Measurements from ENCODE around the gene KLF16.

The KLF16 gene

DNA sequence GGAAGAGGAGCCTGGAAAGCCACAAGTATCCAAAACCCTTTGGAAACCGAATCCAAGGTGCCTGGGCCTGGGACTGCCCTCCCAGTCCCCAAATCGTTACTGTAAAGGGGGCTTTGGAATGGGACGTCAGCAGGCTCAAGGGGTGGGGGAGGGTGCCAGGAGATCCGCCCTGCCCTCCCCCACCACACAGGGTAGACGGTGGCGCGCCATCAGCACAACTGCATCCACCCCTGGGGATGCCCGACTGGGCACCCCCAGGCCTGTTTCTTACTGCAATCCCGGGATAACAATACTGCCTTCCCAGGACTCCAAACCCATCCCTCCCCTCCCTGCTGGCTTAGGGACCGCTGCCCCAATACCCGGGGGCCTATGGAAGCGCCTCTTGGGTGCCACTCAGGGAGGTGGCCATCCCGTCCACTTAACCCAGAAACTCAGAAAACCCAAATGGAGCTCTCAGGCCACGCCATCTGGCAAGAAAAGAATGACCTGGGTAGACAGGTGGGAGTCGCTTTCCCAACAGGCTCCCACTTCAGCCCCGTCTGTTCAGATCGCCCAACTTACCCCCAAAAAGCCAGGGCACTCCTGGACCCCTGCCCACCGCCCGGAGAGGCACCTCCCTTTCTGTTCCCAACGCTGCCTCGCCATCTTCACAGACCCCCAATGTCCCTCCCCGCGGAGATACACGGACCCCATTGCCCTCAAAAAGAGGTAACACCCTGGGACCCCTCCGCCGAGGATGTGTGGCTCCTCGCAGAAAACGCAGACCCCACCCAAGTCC lies 2.4 kb downstream of the KLF16 start:
- no peak for ATAC-seq
- TF ChIP-seq ZFP30 (CRISPR knock-in tag; IDR thresholded peaks at IDR 0.05) (no peak), RARB (CRISPR knock-in tag; IDR thresholded peaks at IDR 0.05) (no peak), BACH2 (CRISPR knock-in tag; IDR thresholded peaks at IDR 0.05; ENCODE audit: borderline replicate concordance) (no peak), OSR1 (CRISPR knock-in tag; IDR thresholded peaks at IDR 0.05) (no peak), ARNTL (CRISPR knock-in tag; IDR thresholded peaks at IDR 0.05; ENCODE audit: borderline replicate concordance, low read depth) (no peak), CSDC2 (CRISPR knock-in tag; IDR thresholded peaks at IDR 0.05) (no peak), ZNF8 (CRISPR knock-in tag; IDR thresholded peaks at IDR 0.05) (no peak), ISL1 (CRISPR knock-in tag; IDR thresholded peaks at IDR 0.05) (no peak)
- TF ChIP-seq, protein P1, sequence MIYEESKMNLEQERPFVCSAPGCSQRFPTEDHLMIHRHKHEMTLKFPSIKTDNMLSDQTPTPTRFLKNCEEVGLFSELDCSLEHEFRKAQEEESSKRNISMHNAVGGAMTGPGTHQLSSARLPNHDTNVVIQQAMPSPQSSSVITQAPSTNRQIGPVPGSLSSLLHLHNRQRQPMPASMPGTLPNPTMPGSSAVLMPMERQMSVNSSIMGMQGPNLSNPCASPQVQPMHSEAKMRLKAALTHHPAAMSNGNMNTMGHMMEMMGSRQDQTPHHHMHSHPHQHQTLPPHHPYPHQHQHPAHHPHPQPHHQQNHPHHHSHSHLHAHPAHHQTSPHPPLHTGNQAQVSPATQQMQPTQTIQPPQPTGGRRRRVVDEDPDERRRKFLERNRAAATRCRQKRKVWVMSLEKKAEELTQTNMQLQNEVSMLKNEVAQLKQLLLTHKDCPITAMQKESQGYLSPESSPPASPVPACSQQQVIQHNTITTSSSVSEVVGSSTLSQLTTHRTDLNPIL (CRISPR knock-in tag; IDR thresholded peaks at IDR 0.05; ENCODE audit: low read depth), result no peak

DNA sequence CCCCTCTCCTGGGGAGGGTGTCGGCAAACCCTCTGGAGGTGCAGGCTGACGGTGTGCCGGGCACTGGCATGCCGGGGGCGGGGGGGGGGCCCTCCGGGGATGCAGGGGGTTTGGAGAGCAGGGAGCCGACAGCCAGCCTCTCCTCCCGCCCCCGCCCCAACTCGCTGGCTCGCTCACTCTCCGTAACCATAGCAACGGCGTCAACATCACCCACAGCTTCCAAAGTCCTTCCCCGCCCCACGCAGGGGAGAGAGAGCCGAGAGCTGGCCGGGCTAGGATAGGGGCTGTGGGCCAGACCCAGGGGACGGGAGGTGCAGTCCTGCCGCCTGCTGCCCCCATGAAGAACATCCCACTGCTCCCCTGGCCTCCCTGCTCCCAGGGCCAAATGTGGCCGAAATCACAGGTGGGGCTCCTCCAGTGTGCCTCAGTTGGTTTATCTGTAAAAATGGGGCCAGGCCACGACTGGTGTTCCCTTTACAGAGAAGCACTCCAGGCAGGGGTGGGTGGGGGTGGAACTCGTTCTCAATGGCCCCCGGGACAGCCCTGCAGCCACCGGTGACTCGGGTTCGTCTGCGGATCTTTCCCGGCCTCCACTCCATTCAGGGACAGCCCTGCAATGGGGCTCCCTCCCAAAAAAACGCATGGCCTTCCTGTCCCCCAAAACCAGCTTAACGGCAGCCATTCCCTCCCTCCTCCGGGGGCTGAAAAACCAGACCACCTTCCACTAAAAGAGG lies 3.2 kb downstream of the KLF16 start:
- ATAC-seq, result no peak
- TF ChIP-seq ISL1 (CRISPR knock-in tag; IDR thresholded peaks at IDR 0.05) (no peak), ARNTL (CRISPR knock-in tag; IDR thresholded peaks at IDR 0.05; ENCODE audit: borderline replicate concordance, low read depth) (no peak), ZFP30 (CRISPR knock-in tag; IDR thresholded peaks at IDR 0.05) (no peak), TOX (CRISPR knock-in tag; IDR thresholded peaks at IDR 0.05; ENCODE audit: borderline replicate concordance) (no peak), ZFP3 (CRISPR knock-in tag; IDR thresholded peaks at IDR 0.05) (no peak), SNAI2 (CRISPR knock-in tag; IDR thresholded peaks at IDR 0.05) (no peak)
- TF ChIP-seq, protein P2, sequence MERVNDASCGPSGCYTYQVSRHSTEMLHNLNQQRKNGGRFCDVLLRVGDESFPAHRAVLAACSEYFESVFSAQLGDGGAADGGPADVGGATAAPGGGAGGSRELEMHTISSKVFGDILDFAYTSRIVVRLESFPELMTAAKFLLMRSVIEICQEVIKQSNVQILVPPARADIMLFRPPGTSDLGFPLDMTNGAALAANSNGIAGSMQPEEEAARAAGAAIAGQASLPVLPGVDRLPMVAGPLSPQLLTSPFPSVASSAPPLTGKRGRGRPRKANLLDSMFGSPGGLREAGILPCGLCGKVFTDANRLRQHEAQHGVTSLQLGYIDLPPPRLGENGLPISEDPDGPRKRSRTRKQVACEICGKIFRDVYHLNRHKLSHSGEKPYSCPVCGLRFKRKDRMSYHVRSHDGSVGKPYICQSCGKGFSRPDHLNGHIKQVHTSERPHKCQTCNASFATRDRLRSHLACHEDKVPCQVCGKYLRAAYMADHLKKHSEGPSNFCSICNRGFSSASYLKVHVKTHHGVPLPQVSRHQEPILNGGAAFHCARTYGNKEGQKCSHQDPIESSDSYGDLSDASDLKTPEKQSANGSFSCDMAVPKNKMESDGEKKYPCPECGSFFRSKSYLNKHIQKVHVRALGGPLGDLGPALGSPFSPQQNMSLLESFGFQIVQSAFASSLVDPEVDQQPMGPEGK (CRISPR knock-in tag; IDR thresholded peaks at IDR 0.05; ENCODE audit: borderline replicate concordance), result no peak

DNA sequence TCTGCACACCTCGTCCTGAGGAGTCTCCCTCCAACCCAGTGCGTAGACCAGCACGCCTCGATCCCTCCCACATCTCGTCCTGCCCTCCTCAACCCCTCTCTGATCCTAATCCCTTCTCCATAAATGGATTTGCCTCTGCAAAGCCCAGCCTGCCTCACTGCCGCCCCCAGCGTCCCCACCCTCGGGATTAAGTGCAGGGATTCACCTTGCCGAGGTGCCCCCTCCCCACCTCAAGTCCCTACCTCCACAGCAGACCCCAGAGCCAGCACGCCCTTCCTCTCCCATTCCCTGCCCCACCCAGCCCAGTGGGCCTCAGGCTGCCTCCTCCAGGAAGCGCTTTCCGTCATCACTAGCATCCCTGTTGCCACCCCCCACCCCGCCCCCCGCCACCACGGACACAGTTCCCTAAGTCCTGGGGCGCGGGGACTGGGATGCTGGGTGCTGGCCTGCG lies 4.0 kb downstream of the KLF16 start:
- no peak for ATAC-seq
- TF ChIP-seq OSR1 (CRISPR knock-in tag; IDR thresholded peaks at IDR 0.05) (no peak), ZNF565 (CRISPR knock-in tag; conservative IDR thresholded peaks at IDR 0.05; ENCODE audit: low read depth) (no peak), ESRRG (CRISPR knock-in tag; IDR thresholded peaks at IDR 0.05) (no peak), TOX (CRISPR knock-in tag; IDR thresholded peaks at IDR 0.05; ENCODE audit: borderline replicate concordance) (no peak), ZNF8 (CRISPR knock-in tag; IDR thresholded peaks at IDR 0.05) (no peak), RARB (CRISPR knock-in tag; IDR thresholded peaks at IDR 0.05) (no peak), ZC3H10 (CRISPR knock-in tag; IDR thresholded peaks at IDR 0.05) (no peak), TCF4 (CRISPR knock-in tag; IDR thresholded peaks at IDR 0.05; ENCODE audit: borderline replicate concordance) (no peak), PPARA (CRISPR knock-in tag; IDR thresholded peaks at IDR 0.05; ENCODE audit: borderline replicate concordance) (no peak), GLIS3 (CRISPR knock-in tag; IDR thresholded peaks at IDR 0.05) (no peak), ZFP3 (CRISPR knock-in tag; IDR thresholded peaks at IDR 0.05) (no peak), ISL1 (CRISPR knock-in tag; IDR thresholded peaks at IDR 0.05) (no peak), BACH2 (CRISPR knock-in tag; IDR thresholded peaks at IDR 0.05; ENCODE audit: borderline replicate concordance) (no peak)
- TF ChIP-seq, protein P3, sequence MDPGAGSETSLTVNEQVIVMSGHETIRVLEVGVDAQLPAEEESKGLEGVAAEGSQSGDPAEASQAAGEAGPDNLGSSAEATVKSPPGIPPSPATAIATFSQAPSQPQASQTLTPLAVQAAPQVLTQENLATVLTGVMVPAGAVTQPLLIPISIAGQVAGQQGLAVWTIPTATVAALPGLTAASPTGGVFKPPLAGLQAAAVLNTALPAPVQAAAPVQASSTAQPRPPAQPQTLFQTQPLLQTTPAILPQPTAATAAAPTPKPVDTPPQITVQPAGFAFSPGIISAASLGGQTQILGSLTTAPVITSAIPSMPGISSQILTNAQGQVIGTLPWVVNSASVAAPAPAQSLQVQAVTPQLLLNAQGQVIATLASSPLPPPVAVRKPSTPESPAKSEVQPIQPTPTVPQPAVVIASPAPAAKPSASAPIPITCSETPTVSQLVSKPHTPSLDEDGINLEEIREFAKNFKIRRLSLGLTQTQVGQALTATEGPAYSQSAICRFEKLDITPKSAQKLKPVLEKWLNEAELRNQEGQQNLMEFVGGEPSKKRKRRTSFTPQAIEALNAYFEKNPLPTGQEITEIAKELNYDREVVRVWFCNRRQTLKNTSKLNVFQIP (CRISPR knock-in tag; IDR thresholded peaks at IDR 0.05; ENCODE audit: borderline replicate concordance, low read depth), result no peak
- TF ChIP-seq, protein P4, sequence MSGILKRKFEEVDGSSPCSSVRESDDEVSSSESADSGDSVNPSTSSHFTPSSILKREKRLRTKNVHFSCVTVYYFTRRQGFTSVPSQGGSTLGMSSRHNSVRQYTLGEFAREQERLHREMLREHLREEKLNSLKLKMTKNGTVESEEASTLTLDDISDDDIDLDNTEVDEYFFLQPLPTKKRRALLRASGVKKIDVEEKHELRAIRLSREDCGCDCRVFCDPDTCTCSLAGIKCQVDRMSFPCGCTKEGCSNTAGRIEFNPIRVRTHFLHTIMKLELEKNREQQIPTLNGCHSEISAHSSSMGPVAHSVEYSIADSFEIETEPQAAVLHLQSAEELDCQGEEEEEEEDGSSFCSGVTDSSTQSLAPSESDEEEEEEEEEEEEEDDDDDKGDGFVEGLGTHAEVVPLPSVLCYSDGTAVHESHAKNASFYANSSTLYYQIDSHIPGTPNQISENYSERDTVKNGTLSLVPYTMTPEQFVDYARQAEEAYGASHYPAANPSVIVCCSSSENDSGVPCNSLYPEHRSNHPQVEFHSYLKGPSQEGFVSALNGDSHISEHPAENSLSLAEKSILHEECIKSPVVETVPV (CRISPR knock-in tag; IDR thresholded peaks at IDR 0.05), result no peak
- TF ChIP-seq, protein P2 (CRISPR knock-in tag; IDR thresholded peaks at IDR 0.05; ENCODE audit: borderline replicate concordance), result no peak
